OCI-LY3 (cell line): ENCODE measurements around the gene OSBPL8.

Source experiments
- H2AFZ ChIP-seq: fragments of 200-600, 300-600 bp; shearing (Covaris generic); 2 replicates; pipeline ENCODE4 v1.6.0; 2014; ENCODE audit warnings: antibody characterized with exemption, low read depth, low read length
- H3K27ac ChIP-seq: fragments of 200-600, 300-600 bp; sonication (generic); 2 replicates; pipeline ENCODE4 v1.5.1; 2014; ENCODE audit warnings: mild to moderate bottlenecking, low read length, moderate library complexity, mixed read lengths
- H3K27me3 ChIP-seq: fragments of 200-600, 300-600 bp; sonication (generic); 2 replicates; pipeline ENCODE4 v1.6.1; 2014; ENCODE audit warnings: low read depth, low read length, mixed read lengths
- H3K36me3 ChIP-seq: fragments of 200-600, 300-600 bp; sonication (generic); replicated peaks from 2 replicates; pipeline ENCODE3; 2014; ENCODE audit warnings: low read depth, low read length, mixed read lengths
- H3K4me1 ChIP-seq: fragments of 300-600, 200-600 bp; sonication (generic); 2 replicates; pipeline ENCODE4 v1.6.1; 2014; ENCODE audit warnings: low read length, mixed read lengths
- H3K4me2 ChIP-seq: fragments of 200-600, 300-600 bp; sonication (generic); 2 replicates; pipeline ENCODE4 v1.6.1; 2014; ENCODE audit warnings: low read length, mixed read lengths
- H3K4me3 ChIP-seq: fragments of 300-600, 200-600 bp; sonication (generic); 2 replicates; pipeline ENCODE4 v1.5.1; 2014; ENCODE audit warnings: antibody characterized with exemption, mild to moderate bottlenecking, low read length, moderate library complexity
- H3K79me2 ChIP-seq: fragments of 300-600, 200-600 bp; shearing (Covaris generic); 2 replicates; pipeline ENCODE4 v1.6.1; 2014; ENCODE audit warnings: mild to moderate bottlenecking, low read length, mixed read lengths
- H3K9ac ChIP-seq: fragments of 300-600, 200-600 bp; shearing (Covaris generic); 2 replicates; pipeline ENCODE4 v1.6.0; 2014; ENCODE audit warnings: mild to moderate bottlenecking, low read length, moderate library complexity
- H3K9me3 ChIP-seq: fragments of 200-600, 300-600 bp; shearing (Covaris generic); 2 replicates; pipeline ENCODE4 v1.6.1; 2014; ENCODE audit warnings: low read length, mixed read lengths; ENCODE audit not compliant: insufficient read depth
- H4K20me1 ChIP-seq: fragments of 200-600, 300-600 bp; sonication (generic); 2 replicates; pipeline ENCODE4 v1.6.1; 2016; ENCODE audit warnings: low read length, mixed read lengths; ENCODE audit not compliant: insufficient read depth
- CTCF ChIP-seq: fragments of 200-600, 300-600 bp; sonication (generic); IDR thresholded peaks from 2 replicates; pipeline ENCODE4 v1.5.1; 2014; ENCODE audit warnings: antibody characterized with exemption, low read length, low read depth
- EZH2phosphoT487 ChIP-seq: fragments of 200-600 bp; shearing (Covaris generic); IDR thresholded peaks from 2 replicates; pipeline ENCODE4 v1.6.1; 2018; ENCODE audit warnings: antibody characterized with exemption, mixed run types, low read depth

Gene OSBPL8

GRCh38 chr12:76422543-76423438, 136.8 kb downstream of the OSBPL8 start:
- TF ChIP-seq EZH2phosphoT487 (no peak), CTCF (no peak)
- Histone ChIP-seq H3K9ac (no peak overlapping the region), H3K4me2 (no peak overlapping the region), H3K4me3 (no peak overlapping the region), H3K36me3 (peaks cover 9% of the 10 kb centered on the region), H2AFZ (no peak overlapping the region), H3K4me1 (no peaks in the 10 kb centered on the region), H4K20me1 (no peaks in the 10 kb centered on the region), H3K27ac (no peak overlapping the region), H3K9me3 (peaks cover 23% of the 10 kb centered on the region; the same call in 1 of the 2 replicates), H3K79me2 (no peaks in the 10 kb centered on the region), H3K27me3 (no peaks in the 10 kb centered on the region)

- H3K27me3 ChIP-seq, result no peaks in the 10 kb centered on the region
- no peak overlapping the region for H3K4me3 ChIP-seq
- H3K4me1 ChIP-seq, result peaks cover 3% of the 10 kb centered on the region; the same call in 1 of the 2 replicates
- H3K9ac ChIP-seq, result no peak overlapping the region
- H3K36me3 ChIP-seq, result peaks cover 9% of the 10 kb centered on the region
- H3K79me2 ChIP-seq, result no peaks in the 10 kb centered on the region
- H3K9me3 ChIP-seq, result peaks cover 23% of the 10 kb centered on the region; the same call in 1 of the 2 replicates
- TF ChIP-seq CTCF (no peak), EZH2phosphoT487 (no peak)
- no peak overlapping the region for H2AFZ ChIP-seq
- no peak overlapping the region for H3K4me2 ChIP-seq
- H4K20me1 ChIP-seq, result no peaks in the 10 kb centered on the region
- H3K27ac ChIP-seq, result no peak overlapping the region
Observed at GRCh38 chr12:76422154-76422542, 137.4 kb downstream of the OSBPL8 start.

GRCh38 chr12:76421046-76421445, 138.5 kb downstream of the OSBPL8 start:
- TF ChIP-seq EZH2phosphoT487, result no peak
- no peak for TF ChIP-seq CTCF
- H3K27me3 ChIP-seq, result no peaks in the 10 kb centered on the region
- no peaks in the 10 kb centered on the region for H4K20me1 ChIP-seq
- no peak overlapping the region for H3K27ac ChIP-seq
- H3K79me2 ChIP-seq, result no peaks in the 10 kb centered on the region
- no peak overlapping the region for H3K4me3 ChIP-seq
- H3K9ac ChIP-seq, result no peak overlapping the region
- H3K36me3 ChIP-seq, result peaks cover 6% of the 10 kb centered on the region
- peaks cover 6% of the 10 kb centered on the region; the same call in 1 of the 2 replicates for H3K4me1 ChIP-seq
- no peak overlapping the region for H2AFZ ChIP-seq
- H3K4me2 ChIP-seq, result no peak overlapping the region
- peaks cover 18% of the 10 kb centered on the region; the same call in 1 of the 2 replicates for H3K9me3 ChIP-seq

- Histone ChIP-seq H3K4me2 (no peak overlapping the region), H3K4me1 (peaks cover 6% of the 10 kb centered on the region; the same call in 1 of the 2 replicates), H3K27ac (no peak overlapping the region), H3K79me2 (no peaks in the 10 kb centered on the region), H2AFZ (no peak overlapping the region), H3K4me3 (no peak overlapping the region), H3K27me3 (no peaks in the 10 kb centered on the region), H3K9me3 (peaks cover 9% of the 10 kb centered on the region; the same call in 1 of the 2 replicates), H4K20me1 (no peaks in the 10 kb centered on the region), H3K9ac (no peak overlapping the region), H3K36me3 (peaks cover under 1% of the 10 kb centered on the region)
- no peak for TF ChIP-seq CTCF
- TF ChIP-seq EZH2phosphoT487, result no peak
Observed at GRCh38 chr12:76420222-76420621, 139.3 kb downstream of the OSBPL8 start.
